PC-3 (cell line): ENCODE measurements around the gene TSEN2. TPM values are rescaled to one million over a fixed set of nuclear protein-coding genes. Genes with fewer than 3 reads are reported as not detected.
A peak's percentile ranks its signal among the peaks of the same experiment; 100 is the strongest.

Experiments used
- ATAC-seq: fragments of 200-7000 bp; cut with Tn5 transposase; 2 replicates; pipeline ENCODE4 v1.9.1; 2020; ENCODE audit warnings: mild to moderate bottlenecking, moderate library complexity
- BruUV-seq: library from RNA; stranded (reverse); fragments of 400-500 nt; replicated peaks from 2 replicates; lab custom pipeline; 2021; lab: Mats Ljungman, UMichigan
- CTCF ChIA-PET: fragments of 300-600 bp; sonication (Branson Sonifier 250); formaldehyde crosslinking; loops from one replicate; lab custom pipeline; 2022; ENCODE audit warnings: antibody characterized with exemption; lab: Charles Lee
- POLR2A ChIA-PET: fragments of 300-600 bp; sonication (Branson Sonifier 250); formaldehyde crosslinking; loops from one replicate; lab custom pipeline; 2022; ENCODE audit warnings: antibody characterized with exemption; ENCODE audit not compliant: unreplicated experiment; lab: Charles Lee
- DNase-seq: peaks from one replicate; pipeline ENCODE4 v3.0.0-alpha.2; 2015
- H2AFZ ChIP-seq: fragments of 300-600 bp; sonication (generic); 2 replicates; pipeline ENCODE4 v1.6.0; 2016; ENCODE audit warnings: antibody characterized with exemption, low read length
- H3F3A ChIP-seq: fragments of 300-600 bp; sonication (generic); one replicate; pipeline ENCODE4 v1.6.0; 2017; ENCODE audit warnings: antibody characterized with exemption, low read length, control low read depth, mild to moderate bottlenecking; ENCODE audit not compliant: unreplicated experiment
- H3K27ac ChIP-seq: fragments of 300-600 bp; sonication (generic); 2 replicates; pipeline ENCODE4 v1.5.1; 2016; ENCODE audit warnings: mild to moderate bottlenecking, low read length
- H3K27me3 ChIP-seq: fragments of 300-600 bp; sonication (generic); 2 replicates; pipeline ENCODE4 v1.6.1; 2016; ENCODE audit warnings: low read length, mixed read lengths
- H3K36me3 ChIP-seq: fragments of 300-600 bp; sonication (generic); 2 replicates; pipeline ENCODE4 v1.6.1; 2016; ENCODE audit warnings: low read depth, mixed run types, low read length, mixed read lengths
- H3K4me1 ChIP-seq: fragments of 300-600 bp; sonication (generic); 2 replicates; pipeline ENCODE4 v1.5.1; 2016; ENCODE audit warnings: low read length; ENCODE audit not compliant: insufficient read depth
- H3K4me2 ChIP-seq: fragments of 300-600 bp; sonication (generic); 2 replicates; pipeline ENCODE4 v1.6.0; 2016; ENCODE audit warnings: low read length
- H3K4me3 ChIP-seq: fragments of 300-600 bp; sonication (generic); 2 replicates; pipeline ENCODE4 v1.5.1; 2016; ENCODE audit warnings: mild to moderate bottlenecking, low read length, mixed read lengths
- H3K79me2 ChIP-seq: fragments of 300-600 bp; sonication (generic); 2 replicates; pipeline ENCODE4 v1.6.1; 2017; ENCODE audit warnings: low read length, mixed read lengths
- H3K9ac ChIP-seq: fragments of 300-600 bp; sonication (generic); 2 replicates; pipeline ENCODE4 v1.6.0; 2016; ENCODE audit warnings: mild to moderate bottlenecking, low read length
- H3K9me2 ChIP-seq: fragments of 300-600 bp; sonication (generic); replicated peaks from 2 replicates; pipeline ENCODE4 v1.6.1; 2016; ENCODE audit warnings: mixed run types, low read length, mixed read lengths
- H3K9me3 ChIP-seq: fragments of 300-600 bp; sonication (generic); 2 replicates; pipeline ENCODE4 v1.6.1; 2016; ENCODE audit warnings: low read length, mixed read lengths
- H4K20me1 ChIP-seq: fragments of 300-600 bp; sonication (generic); 2 replicates; pipeline ENCODE4 v1.6.1; 2016; ENCODE audit warnings: low read length, mixed read lengths
- EZH2 ChIP-seq: fragments of 300-600 bp; sonication (generic); IDR thresholded peaks from one replicate; pipeline ENCODE4 v1.6.1; 2017; ENCODE audit warnings: antibody characterized with exemption, mild to moderate bottlenecking, low read length; ENCODE audit not compliant: unreplicated experiment
- EZH2phosphoT487 ChIP-seq: fragments of 300-600 bp; sonication (generic); IDR thresholded peaks from 2 replicates; pipeline ENCODE4 v1.6.1; 2018; ENCODE audit warnings: mild to moderate bottlenecking, antibody characterized with exemption, low read length, borderline replicate concordance
- intact Hi-C: fragments of 100-400 bp; cut with micrococcal nuclease; formaldehyde crosslinking; loops from 2 replicates; pipeline ENCODE4 v1.9.0; 2023
- total RNA-seq: library from RNA; depleted of rRNA; stranded (reverse); fragments of >200 nt; gene quantifications from 2 replicates; pipeline ENCODE4 v1.2.3, GENCODE V29; 2014
- TF ChIP-seq, protein P1 (sequence below): fragments of 300-600 bp; sonication (generic); conservative IDR thresholded peaks from 2 replicates; pipeline ENCODE4 v1.5.1; 2017; ENCODE audit warnings: antibody characterized with exemption, low read depth, mild to moderate bottlenecking, low read length

Gene TSEN2
- total RNA-seq, 1 experiment from 2014 or later = 40.2 TPM

- ATAC-seq (peak; percentile 2; the same call in 1 of the 2 replicates), DNase-seq (peak; percentile 81)
- peaks cover 46% of the 10 kb centered on the region for H3K4me1 ChIP-seq
- peaks cover 14% of the 10 kb centered on the region for H3F3A ChIP-seq
- H4K20me1 ChIP-seq = no peaks in the 10 kb centered on the region
- TF ChIP-seq, protein P1, sequence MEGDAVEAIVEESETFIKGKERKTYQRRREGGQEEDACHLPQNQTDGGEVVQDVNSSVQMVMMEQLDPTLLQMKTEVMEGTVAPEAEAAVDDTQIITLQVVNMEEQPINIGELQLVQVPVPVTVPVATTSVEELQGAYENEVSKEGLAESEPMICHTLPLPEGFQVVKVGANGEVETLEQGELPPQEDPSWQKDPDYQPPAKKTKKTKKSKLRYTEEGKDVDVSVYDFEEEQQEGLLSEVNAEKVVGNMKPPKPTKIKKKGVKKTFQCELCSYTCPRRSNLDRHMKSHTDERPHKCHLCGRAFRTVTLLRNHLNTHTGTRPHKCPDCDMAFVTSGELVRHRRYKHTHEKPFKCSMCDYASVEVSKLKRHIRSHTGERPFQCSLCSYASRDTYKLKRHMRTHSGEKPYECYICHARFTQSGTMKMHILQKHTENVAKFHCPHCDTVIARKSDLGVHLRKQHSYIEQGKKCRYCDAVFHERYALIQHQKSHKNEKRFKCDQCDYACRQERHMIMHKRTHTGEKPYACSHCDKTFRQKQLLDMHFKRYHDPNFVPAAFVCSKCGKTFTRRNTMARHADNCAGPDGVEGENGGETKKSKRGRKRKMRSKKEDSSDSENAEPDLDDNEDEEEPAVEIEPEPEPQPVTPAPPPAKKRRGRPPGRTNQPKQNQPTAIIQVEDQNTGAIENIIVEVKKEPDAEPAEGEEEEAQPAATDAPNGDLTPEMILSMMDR = 0 out of 2 replicates have a peak, but pooled peaks have one; percentile 13
- TF ChIP-seq EZH2 = no peak
- CTCF ChIA-PET = no interaction called here
- peak overlapping the region; percentile 89 for H3K27ac ChIP-seq
- no peak overlapping the region for H2AFZ ChIP-seq
- H3K4me3 ChIP-seq = no peak overlapping the region
- POLR2A ChIA-PET = interaction anchor here (0.7 kb wide), 1 partner anchor 14 kb away, joined by 3 read pairs; no protein-coding TSS in a partner anchor
- no peaks in the 10 kb centered on the region for H3K9me2 ChIP-seq
- intact Hi-C loops = no loop called here
- H3K27me3 ChIP-seq = no peaks in the 10 kb centered on the region
- H3K36me3 ChIP-seq = no peaks in the 10 kb centered on the region
- H3K9me3 ChIP-seq = no peaks in the 10 kb centered on the region
- no peaks in the 10 kb centered on the region for H3K79me2 ChIP-seq
- BruUV-seq = no TSS peak
- H3K9ac ChIP-seq = peak overlapping the region; percentile 52
- H3K4me2 ChIP-seq = peak overlapping the region; percentile 8; the same call in 1 of the 2 replicates
Observed at GRCh38 chr3:12449889-12450682, 34.2 kb upstream of the TSEN2 start.

- TF ChIP-seq EZH2 (no peak), EZH2phosphoT487 (no peak)
- TF ChIP-seq, protein P1 = no peak
- H3K9me3 ChIP-seq = no peaks in the 10 kb centered on the region
- no peak for ATAC-seq
- H3K9ac ChIP-seq = no peak overlapping the region
- ChIA-PET CTCF (no interaction called here), POLR2A (no interaction called here)
- no peaks in the 10 kb centered on the region for H4K20me1 ChIP-seq
- H3K9me2 ChIP-seq = no peaks in the 10 kb centered on the region
- peaks cover 5% of the 10 kb centered on the region for H3F3A ChIP-seq
- H3K4me3 ChIP-seq = no peak overlapping the region
- no TSS peak for BruUV-seq
- H3K27ac ChIP-seq = peak overlapping the region; percentile 94; the same call in 1 of the 2 replicates
- intact Hi-C loops = no loop called here
- no peak overlapping the region for H2AFZ ChIP-seq
- H3K36me3 ChIP-seq = no peaks in the 10 kb centered on the region
- no peak overlapping the region for H3K4me2 ChIP-seq
- no peaks in the 10 kb centered on the region for H3K79me2 ChIP-seq
- peaks cover 39% of the 10 kb centered on the region for H3K4me1 ChIP-seq
- no peaks in the 10 kb centered on the region for H3K27me3 ChIP-seq
- no peak for DNase-seq
Observed at GRCh38 chr3:12451481-12451880, 32.8 kb upstream of the TSEN2 start.

DNA sequence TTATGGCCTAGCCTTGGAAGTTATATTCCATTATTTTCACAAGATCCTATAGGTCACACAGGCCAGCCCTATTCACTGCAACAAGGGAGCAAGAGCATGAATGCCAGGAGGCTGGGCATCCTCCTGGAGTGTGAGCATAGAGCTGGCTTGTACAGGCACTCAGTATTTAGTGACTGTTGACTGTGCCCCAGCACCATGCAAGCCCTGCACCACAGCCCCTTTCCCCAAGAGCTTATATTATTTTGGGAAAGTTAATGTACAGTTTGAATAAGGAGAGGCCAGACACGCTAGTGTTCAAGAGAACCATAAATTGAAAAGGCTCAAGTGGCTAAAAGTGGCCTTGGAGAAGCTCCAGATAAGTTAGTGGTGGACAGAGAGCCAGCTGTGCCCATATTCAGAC, 32.3 kb upstream of the TSEN2 start:
- ChIA-PET CTCF (no interaction called here), POLR2A (no interaction called here)
- intact Hi-C loops = no loop called here
- no peak overlapping the region for H3K9ac ChIP-seq
- H3F3A ChIP-seq = peaks cover 5% of the 10 kb centered on the region
- peak overlapping the region; percentile 94; the same call in 1 of the 2 replicates for H3K27ac ChIP-seq
- H3K9me2 ChIP-seq = no peaks in the 10 kb centered on the region
- H3K27me3 ChIP-seq = no peaks in the 10 kb centered on the region
- H4K20me1 ChIP-seq = no peaks in the 10 kb centered on the region
- no peaks in the 10 kb centered on the region for H3K79me2 ChIP-seq
- H2AFZ ChIP-seq = no peak overlapping the region
- DNase-seq = no peak
- H3K4me2 ChIP-seq = no peak overlapping the region
- ATAC-seq = no peak
- TF ChIP-seq EZH2 (no peak), EZH2phosphoT487 (no peak)
- TF ChIP-seq, protein P1 = no peak
- H3K4me3 ChIP-seq = no peak overlapping the region
- H3K36me3 ChIP-seq = no peaks in the 10 kb centered on the region
- no TSS peak for BruUV-seq
- H3K4me1 ChIP-seq = peaks cover 39% of the 10 kb centered on the region
- no peaks in the 10 kb centered on the region for H3K9me3 ChIP-seq
